ENCODE data around the gene LRRC32.

Gene LRRC32, protein sequence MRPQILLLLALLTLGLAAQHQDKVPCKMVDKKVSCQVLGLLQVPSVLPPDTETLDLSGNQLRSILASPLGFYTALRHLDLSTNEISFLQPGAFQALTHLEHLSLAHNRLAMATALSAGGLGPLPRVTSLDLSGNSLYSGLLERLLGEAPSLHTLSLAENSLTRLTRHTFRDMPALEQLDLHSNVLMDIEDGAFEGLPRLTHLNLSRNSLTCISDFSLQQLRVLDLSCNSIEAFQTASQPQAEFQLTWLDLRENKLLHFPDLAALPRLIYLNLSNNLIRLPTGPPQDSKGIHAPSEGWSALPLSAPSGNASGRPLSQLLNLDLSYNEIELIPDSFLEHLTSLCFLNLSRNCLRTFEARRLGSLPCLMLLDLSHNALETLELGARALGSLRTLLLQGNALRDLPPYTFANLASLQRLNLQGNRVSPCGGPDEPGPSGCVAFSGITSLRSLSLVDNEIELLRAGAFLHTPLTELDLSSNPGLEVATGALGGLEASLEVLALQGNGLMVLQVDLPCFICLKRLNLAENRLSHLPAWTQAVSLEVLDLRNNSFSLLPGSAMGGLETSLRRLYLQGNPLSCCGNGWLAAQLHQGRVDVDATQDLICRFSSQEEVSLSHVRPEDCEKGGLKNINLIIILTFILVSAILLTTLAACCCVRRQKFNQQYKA

DNA sequence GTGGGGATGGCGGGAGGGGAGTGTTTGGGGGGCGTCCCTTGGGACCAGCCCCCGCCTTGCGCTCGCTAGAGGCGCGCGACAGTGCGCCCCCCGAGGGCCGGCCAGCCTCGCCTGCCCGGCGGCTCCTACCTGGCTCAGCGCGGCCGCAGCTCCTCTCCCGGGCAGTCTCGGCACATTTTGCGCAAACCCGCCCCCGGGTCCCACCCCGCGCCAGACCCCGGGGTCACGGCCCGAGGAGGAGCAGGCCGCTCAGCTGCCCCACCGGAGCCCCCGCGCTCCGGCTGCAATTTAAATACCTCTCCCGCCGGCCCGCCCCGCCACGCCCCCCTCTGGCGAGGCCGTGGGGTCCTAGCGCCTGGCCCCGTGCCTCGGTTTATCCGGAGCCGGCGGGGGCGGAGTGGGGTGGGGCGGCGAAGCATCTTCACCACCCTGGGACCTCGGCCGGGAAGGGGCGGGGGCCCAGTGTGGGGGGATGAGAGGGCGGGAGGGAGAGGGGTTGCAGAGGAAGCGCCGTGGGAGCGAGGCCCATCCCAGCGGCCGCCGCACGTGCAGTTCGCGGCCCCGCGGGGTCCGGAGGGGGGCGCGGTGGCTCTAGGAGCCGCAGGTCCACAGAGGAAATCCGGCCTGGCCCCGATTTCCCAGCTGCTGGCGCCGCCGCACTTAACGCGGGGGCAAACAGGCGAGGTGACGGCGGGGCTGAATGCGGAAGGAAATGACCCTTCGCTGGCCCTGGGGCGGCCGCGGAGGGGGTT is at the start of gene LRRC32:
Gene LRRC32 (minus strand): TSS at position 263 of the 752 bp plus-strand sequence. CDS start 4,793 bp downstream, outside the sequence.
- peaks cover 23% of the 10 kb centered on the region for H3K27me3 ChIP-seq (ENCODE audit: insufficient read depth, poor library complexity, severe bottlenecking)
- no peaks in the 10 kb centered on the region for H3K9me3 ChIP-seq (ENCODE audit: severe bottlenecking)
- H3K36me3 ChIP-seq (ENCODE audit: low read depth) = no peaks in the 10 kb centered on the region
- H3K27ac ChIP-seq (ENCODE audit: poor library complexity, severe bottlenecking) = no peak within 1 kb of the TSS
- ATAC-seq (ENCODE audit: low read depth) = no peak
- no peak for TF ChIP-seq CTCF (IDR thresholded peaks at IDR 0.05; ENCODE audit: poor library complexity, severe bottlenecking)
- H3K4me3 ChIP-seq (ENCODE audit: severe bottlenecking) = peak within 1 kb of the TSS; percentile 18
- peak; percentile 29 for DNase-seq (ENCODE audit: low spot score)
- no peaks in the 10 kb centered on the region for H3K4me1 ChIP-seq (ENCODE audit: insufficient read depth, poor library complexity, severe bottlenecking)

- ATAC-seq (ENCODE audit: low read depth) = no peak
- H3K9me3 ChIP-seq (ENCODE audit: severe bottlenecking) = no peaks in the 10 kb centered on the region
- no peaks in the 10 kb centered on the region for H3K4me1 ChIP-seq (ENCODE audit: insufficient read depth, poor library complexity, severe bottlenecking)
Observed at GRCh38 chr11:76719686-76720085, 49.1 kb upstream of the LRRC32 start.

GRCh38 chr11:76719281-76719680 is 48.7 kb upstream of the LRRC32 start:
- no peak for TF ChIP-seq CTCF (IDR thresholded peaks at IDR 0.05; ENCODE audit: poor library complexity, severe bottlenecking)
- DNase-seq (ENCODE audit: low spot score) (no peak), ATAC-seq (ENCODE audit: low read depth) (no peak)
- Histone ChIP-seq H3K27me3 (ENCODE audit: insufficient read depth, poor library complexity, severe bottlenecking) (no peaks in the 10 kb centered on the region), H3K36me3 (ENCODE audit: low read depth) (no peaks in the 10 kb centered on the region), H3K9me3 (ENCODE audit: severe bottlenecking) (no peaks in the 10 kb centered on the region), H3K27ac (ENCODE audit: poor library complexity, severe bottlenecking) (no peak overlapping the region), H3K4me1 (ENCODE audit: insufficient read depth, poor library complexity, severe bottlenecking) (no peaks in the 10 kb centered on the region), H3K4me3 (ENCODE audit: severe bottlenecking) (no peak overlapping the region)

More at GRCh38 chr11:76719686-76720085, 49.1 kb upstream of the LRRC32 start:
- Histone ChIP-seq H3K27ac (ENCODE audit: poor library complexity, severe bottlenecking) (no peak overlapping the region), H3K4me3 (ENCODE audit: severe bottlenecking) (no peak overlapping the region), H3K36me3 (ENCODE audit: low read depth) (no peaks in the 10 kb centered on the region), H3K27me3 (ENCODE audit: insufficient read depth, poor library complexity, severe bottlenecking) (no peaks in the 10 kb centered on the region)
- no peak for TF ChIP-seq CTCF (IDR thresholded peaks at IDR 0.05; ENCODE audit: poor library complexity, severe bottlenecking)
- no peak for DNase-seq (ENCODE audit: low spot score)

GRCh38 chr11:76717816-76718215 is 47.3 kb upstream of the LRRC32 start:
- Histone ChIP-seq H3K27ac (ENCODE audit: poor library complexity, severe bottlenecking) (no peak overlapping the region), H3K9me3 (ENCODE audit: severe bottlenecking) (no peaks in the 10 kb centered on the region), H3K4me1 (ENCODE audit: insufficient read depth, poor library complexity, severe bottlenecking) (no peaks in the 10 kb centered on the region), H3K36me3 (ENCODE audit: low read depth) (no peaks in the 10 kb centered on the region), H3K4me3 (ENCODE audit: severe bottlenecking) (no peak overlapping the region), H3K27me3 (ENCODE audit: insufficient read depth, poor library complexity, severe bottlenecking) (no peaks in the 10 kb centered on the region)
- ATAC-seq (ENCODE audit: low read depth) = no peak
- DNase-seq (ENCODE audit: low spot score) = no peak
- TF ChIP-seq CTCF (IDR thresholded peaks at IDR 0.05; ENCODE audit: poor library complexity, severe bottlenecking) = no peak

Data from RWPE2 (cell line).